GM12892 (cell line): ENCODE measurements around the gene FAM177B.

Experiments
- POLR2A ChIP-seq: IDR thresholded peaks from 2 replicates; pipeline ENCODE4 v1.6.1; 2011; ENCODE audit warnings: low read depth, low read length, control low read depth
- POLR2AphosphoS5 ChIP-seq: IDR thresholded peaks from 2 replicates; pipeline ENCODE4 v1.6.1; 2011; ENCODE audit warnings: low read depth, low read length, control low read depth
- TAF1 ChIP-seq: IDR thresholded peaks from 2 replicates; pipeline ENCODE4 v1.6.1; 2011; ENCODE audit warnings: low read depth, mild to moderate bottlenecking, control low read depth, low read length, borderline replicate concordance

GRCh38 chr1:222783051-222783450 is 46.0 kb downstream of the FAM177B start:
- TF ChIP-seq POLR2A (no peak), POLR2AphosphoS5 (no peak), TAF1 (no peak)
